HepG2 (cell line): ENCODE measurements around the gene CAPG. TPM values are rescaled to one million over a fixed set of nuclear protein-coding genes. Genes with fewer than 3 reads are reported as not detected.

Source experiments
- ATAC-seq: fragments of 200-7000 bp; cut with Tn5 transposase; 3 replicates; pipeline ENCODE4 v1.9.1; 2020; ENCODE audit warnings: mild to moderate bottlenecking, moderate library complexity
- BruUV-seq: library from RNA; stranded (reverse); fragments of 400-500 nt; replicated peaks from 2 replicates; lab custom pipeline; 2021; lab: Mats Ljungman, UMichigan
- CTCF ChIA-PET: fragments of 300-600 bp; formaldehyde crosslinking; extraction: SDS; loops from one replicate; lab custom pipeline; 2021; ENCODE audit warnings: low total read pairs, inconsistent platforms, low intra/inter-chr PET ratio; lab: Yijun Ruan, JAX
- POLR2A ChIA-PET: fragments of 350-600 bp; sonication (Branson Sonifier 250); formaldehyde crosslinking; loops from one replicate; lab custom pipeline; 2020; ENCODE audit warnings: antibody characterized with exemption, inconsistent platforms; lab: Yijun Ruan, JAX
- DNase-seq: peaks from one replicate; pipeline ENCODE4 v3.0.0-alpha.2; 2015; ENCODE audit warnings: low spot score
- FAIRE-seq: peaks from 3 replicates; lab custom pipeline; 2011; peaks lifted over from hg19 to GRCh38; lab: Jason Lieb, UNC
- H2AFZ ChIP-seq: one replicate; pipeline ENCODE4 v1.6.1; 2011; ENCODE audit warnings: low read length, inconsistent platforms
- H3K27ac ChIP-seq: fragments of 300-600 bp; 3 replicates; pipeline ENCODE4 v1.8.0; 2011; ENCODE audit warnings: mixed run types, mild to moderate bottlenecking, mixed read lengths, low read length, inconsistent platforms; ENCODE audit not compliant: insufficient read depth; ENCODE audit errors: extremely low read length
- H3K27me3 ChIP-seq, 2 experiments: fragments of 200-600 bp in 1 of 2; 2 replicates in 1 of 2; 3 replicates in 1 of 2; pipeline versions ENCODE4 v1.6.0 to v1.8.0; 2011; ENCODE audit warnings: low read length in 2 of 2, mild to moderate bottlenecking in 2 of 2, moderate library complexity in 2 of 2, inconsistent platforms in 1 of 2; ENCODE audit not compliant: insufficient read depth in 2 of 2, control insufficient read depth in 1 of 2
- H3K36me3 ChIP-seq, 2 experiments: fragments of 200-600 bp in 1 of 2; replicated peaks in 1 of 2; 2 replicates in 1 of 2; 3 replicates in 1 of 2; pipeline versions ENCODE4 v1.5.1 to v1.8.0; 2011; ENCODE audit warnings: low read length in 2 of 2, inconsistent platforms in 1 of 2; ENCODE audit not compliant: insufficient read depth in 2 of 2, control insufficient read depth in 1 of 2
- H3K4me1 ChIP-seq: 2 replicates; pipeline ENCODE4 v1.5.1; 2012; ENCODE audit warnings: low read length, inconsistent platforms; ENCODE audit not compliant: insufficient read depth
- H3K4me2 ChIP-seq: 2 replicates; pipeline ENCODE4 v1.6.0; 2011; ENCODE audit warnings: low read depth, low read length, inconsistent platforms
- H3K4me3 ChIP-seq, 3 experiments: fragments of 200-600 bp in 1 of 3; sonication (generic), shearing (Covaris generic) in 1 of 3; replicated peaks in 1 of 3; 2 replicates each; pipeline ENCODE4 v1.5.1; 2011 to 2016; ENCODE audit warnings: low read length in 3 of 3, inconsistent platforms in 2 of 3, low read depth in 2 of 3, mild to moderate bottlenecking in 2 of 3, control low read depth in 1 of 3, mixed read lengths in 1 of 3; ENCODE audit not compliant: insufficient read depth in 1 of 3
- H3K79me2 ChIP-seq: one replicate; pipeline ENCODE4 v1.6.1; 2011; ENCODE audit warnings: low read length, inconsistent platforms; ENCODE audit not compliant: insufficient read depth
- H3K9ac ChIP-seq: 2 replicates; pipeline ENCODE4 v1.6.0; 2011; ENCODE audit warnings: mild to moderate bottlenecking, low read depth, low read length, inconsistent platforms; ENCODE audit not compliant: insufficient read depth
- H3K9me3 ChIP-seq: 2 replicates; pipeline ENCODE4 v1.5.1; 2012; ENCODE audit warnings: mild to moderate bottlenecking, low read length
- H4K20me1 ChIP-seq: 2 replicates; pipeline ENCODE4 v1.6.0; 2011; ENCODE audit warnings: inconsistent platforms, mild to moderate bottlenecking, low read length, moderate library complexity; ENCODE audit not compliant: insufficient read depth
- MAFF ChIP-seq: IDR thresholded peaks from 2 replicates; pipeline ENCODE4 v1.6.1; 2011; ENCODE audit warnings: low read depth, low read length, improper control_type of control experiment
- MAFK ChIP-seq, 2 experiments: IDR thresholded peaks in 1 of 2; conservative IDR thresholded peaks in 1 of 2; 2 replicates each; pipeline ENCODE4 v1.6.1; 2011; ENCODE audit warnings: improper control_type of control experiment in 2 of 2, low read length in 2 of 2
- PAF1 ChIP-seq: IDR thresholded peaks from 2 replicates; pipeline ENCODE4 v1.6.1; 2016; ENCODE audit warnings: missing genetic modification reagents, missing compliant biosample characterization
- RARA ChIP-seq: IDR thresholded peaks from 2 replicates; pipeline ENCODE4 v1.6.1; 2016; ENCODE audit warnings: missing genetic modification reagents, missing compliant biosample characterization
- WGBS: methylation state at CpG from one replicate; pipeline ENCODE4 v1.1.6; 2017; ENCODE audit warnings: low lambda C conversion rate; 5-methylcytosine and 5-hydroxymethylcytosine counted together
- in situ Hi-C: cut with HindIII; loops from 2 replicates; pipeline ENCODE4 v1.10.0; 2017; ENCODE audit warnings: low pct_unique_long_range_greater_than_20kb; ENCODE audit not compliant: extremely low pct_ligation_motif_present
- intact Hi-C: fragments of 100-400 bp; cut with micrococcal nuclease; formaldehyde crosslinking; loops from one replicate; pipeline ENCODE4 v1.10.0; 2022; ENCODE audit not compliant: unreplicated experiment
- polyA plus RNA-seq, 8 experiments: library from polyadenylated mRNA; depleted of rRNA in 3 of 8; stranded (reverse) in 7 of 8; unstranded in 1 of 8; fragments of >200 nt; fragmentation: Illumina TruSeq in 4 of 8; extraction: Trizol in 4 of 8; gene quantifications; 2 replicates each; pipeline versions ENCODE4 v1.2.1 to v1.2.3, GENCODE V29; 2011 to 2016; ENCODE audit warnings: low read depth in 4 of 8, missing spikeins in 1 of 8, mixed read lengths in 1 of 8; ENCODE audit not compliant: insufficient read depth in 1 of 8
- total RNA-seq, 5 experiments: library from RNA; depleted of rRNA; stranded (reverse); fragments of >200 nt; fragmentation: Illumina TruSeq; extraction: Trizol; gene quantifications; 2 replicates each; pipeline ENCODE4 v1.2.3, GENCODE V29; 2016; ENCODE audit warnings: low read depth in 1 of 5
- TF ChIP-seq, protein P1 (sequence below): sonication (generic); formaldehyde crosslinking; IDR thresholded peaks from one replicate; pipeline ENCODE4 v1.5.1; 2020; ENCODE audit warnings: mild to moderate bottlenecking, missing genetic modification reagents; ENCODE audit errors: not compliant biosample characterization
- TF ChIP-seq, protein P2 (sequence below): IDR thresholded peaks from 2 replicates; pipeline ENCODE4 v1.6.1; 2016; ENCODE audit warnings: mild to moderate bottlenecking

Gene CAPG
- total and polyA plus RNA-seq, 2 of the 13 experiments (the other 11 are each of a cell fraction or from before 2014, with no cell fraction given) = 12.7 to 18.2 TPM

GRCh38 chr2:85395912-85396475 is 14.2 kb downstream of the CAPG start:
- Histone ChIP-seq H3K36me3 (peaks cover 0 to 1% of the 10 kb centered on the region in 2 experiments; a peak in 1 of 5 replicates), H3K9ac (no peak overlapping the region), H3K27ac (no peak overlapping the region), H3K4me1 (peaks cover 28% of the 10 kb centered on the region), H3K27me3 (no peaks in the 10 kb centered on the region), H3K4me3 (no peak overlapping the region), H3K4me2 (no peak overlapping the region), H3K79me2 (no peaks in the 10 kb centered on the region), H4K20me1 (no peaks in the 10 kb centered on the region), H3K9me3 (no peaks in the 10 kb centered on the region), H2AFZ (no peak overlapping the region)
- ChIA-PET CTCF (no interaction called here), POLR2A (interaction anchor here (1.6 kb wide), 1 partner anchor 143 kb away, joined by 4 read pairs; no protein-coding TSS in a partner anchor)
- no peak for ATAC-seq
- WGBS = 90% methylated on average over 14 of the region's 14 CpGs
- BruUV-seq = no TSS peak
- no peak for FAIRE-seq
- in situ Hi-C loops = no loop called here
- TF ChIP-seq, protein P1, sequence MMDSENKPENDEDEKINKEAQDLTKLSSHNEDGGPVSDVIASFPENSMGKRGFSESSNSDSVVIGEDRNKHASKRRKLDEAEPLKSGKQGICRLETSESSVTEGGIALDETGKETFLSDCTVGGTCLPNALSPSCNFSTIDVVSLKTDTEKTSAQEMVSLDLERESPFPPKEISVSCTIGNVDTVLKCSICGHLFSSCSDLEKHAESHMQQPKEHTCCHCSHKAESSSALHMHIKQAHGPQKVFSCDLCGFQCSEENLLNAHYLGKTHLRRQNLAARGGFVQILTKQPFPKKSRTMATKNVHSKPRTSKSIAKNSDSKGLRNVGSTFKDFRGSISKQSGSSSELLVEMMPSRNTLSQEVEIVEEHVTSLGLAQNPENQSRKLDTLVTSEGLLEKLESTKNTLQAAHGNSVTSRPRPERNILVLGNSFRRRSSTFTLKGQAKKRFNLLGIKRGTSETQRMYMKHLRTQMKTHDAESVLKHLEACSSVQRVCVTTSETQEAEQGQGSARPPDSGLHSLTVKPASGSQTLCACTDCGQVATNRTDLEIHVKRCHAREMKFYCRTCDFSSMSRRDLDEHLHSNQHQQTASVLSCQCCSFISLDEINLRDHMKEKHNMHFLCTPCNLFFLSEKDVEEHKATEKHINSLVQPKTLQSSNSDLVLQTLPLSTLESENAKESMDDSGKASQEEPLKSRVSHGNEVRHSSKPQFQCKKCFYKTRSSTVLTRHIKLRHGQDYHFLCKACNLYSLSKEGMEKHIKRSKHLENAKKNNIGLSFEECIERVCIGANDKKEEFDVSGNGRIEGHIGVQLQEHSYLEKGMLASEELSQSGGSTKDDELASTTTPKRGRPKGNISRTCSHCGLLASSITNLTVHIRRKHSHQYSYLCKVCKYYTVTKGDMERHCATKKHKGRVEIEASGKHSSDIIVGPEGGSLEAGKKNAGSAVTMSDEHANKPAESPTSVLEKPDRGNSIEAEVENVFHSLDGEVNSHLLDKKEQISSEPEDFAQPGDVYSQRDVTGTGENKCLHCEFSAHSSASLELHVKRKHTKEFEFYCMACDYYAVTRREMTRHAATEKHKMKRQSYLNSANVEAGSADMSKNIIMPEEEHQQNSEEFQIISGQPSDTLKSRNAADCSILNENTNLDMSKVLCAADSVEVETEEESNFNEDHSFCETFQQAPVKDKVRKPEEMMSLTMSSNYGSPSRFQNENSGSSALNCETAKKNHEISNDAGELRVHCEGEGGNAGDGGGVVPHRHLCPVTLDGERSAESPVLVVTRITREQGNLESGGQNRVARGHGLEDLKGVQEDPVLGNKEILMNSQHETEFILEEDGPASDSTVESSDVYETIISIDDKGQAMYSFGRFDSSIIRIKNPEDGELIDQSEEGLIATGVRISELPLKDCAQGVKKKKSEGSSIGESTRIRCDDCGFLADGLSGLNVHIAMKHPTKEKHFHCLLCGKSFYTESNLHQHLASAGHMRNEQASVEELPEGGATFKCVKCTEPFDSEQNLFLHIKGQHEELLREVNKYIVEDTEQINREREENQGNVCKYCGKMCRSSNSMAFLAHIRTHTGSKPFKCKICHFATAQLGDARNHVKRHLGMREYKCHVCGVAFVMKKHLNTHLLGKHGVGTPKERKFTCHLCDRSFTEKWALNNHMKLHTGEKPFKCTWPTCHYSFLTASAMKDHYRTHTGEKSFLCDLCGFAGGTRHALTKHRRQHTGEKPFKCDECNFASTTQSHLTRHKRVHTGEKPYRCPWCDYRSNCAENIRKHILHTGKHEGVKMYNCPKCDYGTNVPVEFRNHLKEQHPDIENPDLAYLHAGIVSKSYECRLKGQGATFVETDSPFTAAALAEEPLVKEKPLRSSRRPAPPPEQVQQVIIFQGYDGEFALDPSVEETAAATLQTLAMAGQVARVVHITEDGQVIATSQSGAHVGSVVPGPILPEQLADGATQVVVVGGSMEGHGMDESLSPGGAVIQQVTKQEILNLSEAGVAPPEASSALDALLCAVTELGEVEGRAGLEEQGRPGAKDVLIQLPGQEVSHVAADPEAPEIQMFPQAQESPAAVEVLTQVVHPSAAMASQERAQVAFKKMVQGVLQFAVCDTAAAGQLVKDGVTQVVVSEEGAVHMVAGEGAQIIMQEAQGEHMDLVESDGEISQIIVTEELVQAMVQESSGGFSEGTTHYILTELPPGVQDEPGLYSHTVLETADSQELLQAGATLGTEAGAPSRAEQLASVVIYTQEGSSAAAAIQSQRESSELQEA = no peak
- no peak for TF ChIP-seq RARA
- peak; percentile 31 for TF ChIP-seq MAFF
- TF ChIP-seq PAF1 (CRISPR knock-in tag) = no peak
- TF ChIP-seq, protein P2, sequence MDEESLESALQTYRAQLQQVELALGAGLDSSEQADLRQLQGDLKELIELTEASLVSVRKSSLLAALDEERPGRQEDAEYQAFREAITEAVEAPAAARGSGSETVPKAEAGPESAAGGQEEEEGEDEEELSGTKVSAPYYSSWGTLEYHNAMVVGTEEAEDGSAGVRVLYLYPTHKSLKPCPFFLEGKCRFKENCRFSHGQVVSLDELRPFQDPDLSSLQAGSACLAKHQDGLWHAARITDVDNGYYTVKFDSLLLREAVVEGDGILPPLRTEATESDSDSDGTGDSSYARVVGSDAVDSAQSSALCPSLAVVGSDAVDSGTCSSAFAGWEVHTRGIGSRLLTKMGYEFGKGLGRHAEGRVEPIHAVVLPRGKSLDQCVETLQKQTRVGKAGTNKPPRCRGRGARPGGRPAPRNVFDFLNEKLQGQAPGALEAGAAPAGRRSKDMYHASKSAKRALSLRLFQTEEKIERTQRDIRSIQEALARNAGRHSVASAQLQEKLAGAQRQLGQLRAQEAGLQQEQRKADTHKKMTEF (CRISPR knock-in tag) = no peak
- TF ChIP-seq MAFK (conservative IDR thresholded peaks at IDR 0.05 in 1 of 2, IDR thresholded peaks at IDR 0.05 in 1 of 2; ENCODE audit: low read length in 2 of 2) = peak; percentile 54 to 58
- TF ChIP-seq, all 625 proteins: peak for 2
- intact Hi-C loops = no loop called here
- DNase-seq = no peak
